ENCODE results near the gene TCIRG1.

DNA sequence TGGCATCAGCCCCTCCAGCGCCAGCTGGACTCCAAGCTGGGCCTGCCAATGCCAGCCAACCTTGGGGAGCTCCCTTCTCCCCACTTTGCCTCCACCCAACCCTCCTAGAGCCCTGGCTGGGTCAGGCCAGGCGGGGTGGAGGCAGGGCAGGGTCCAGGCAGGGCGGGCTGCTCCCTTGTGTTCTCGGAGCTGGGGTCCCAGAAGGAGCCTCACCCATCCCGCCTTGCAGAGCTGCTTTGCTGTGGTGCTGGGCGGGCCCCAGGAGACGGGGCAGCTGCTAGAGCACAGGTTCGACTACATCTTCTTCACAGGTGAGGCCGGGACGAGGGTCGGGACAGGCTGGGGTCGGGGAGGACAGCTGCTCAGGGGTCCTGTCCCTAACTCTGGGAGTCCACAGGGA is 19.3 kb upstream of the TCIRG1 start:
- TF ChIP-seq, protein P1, sequence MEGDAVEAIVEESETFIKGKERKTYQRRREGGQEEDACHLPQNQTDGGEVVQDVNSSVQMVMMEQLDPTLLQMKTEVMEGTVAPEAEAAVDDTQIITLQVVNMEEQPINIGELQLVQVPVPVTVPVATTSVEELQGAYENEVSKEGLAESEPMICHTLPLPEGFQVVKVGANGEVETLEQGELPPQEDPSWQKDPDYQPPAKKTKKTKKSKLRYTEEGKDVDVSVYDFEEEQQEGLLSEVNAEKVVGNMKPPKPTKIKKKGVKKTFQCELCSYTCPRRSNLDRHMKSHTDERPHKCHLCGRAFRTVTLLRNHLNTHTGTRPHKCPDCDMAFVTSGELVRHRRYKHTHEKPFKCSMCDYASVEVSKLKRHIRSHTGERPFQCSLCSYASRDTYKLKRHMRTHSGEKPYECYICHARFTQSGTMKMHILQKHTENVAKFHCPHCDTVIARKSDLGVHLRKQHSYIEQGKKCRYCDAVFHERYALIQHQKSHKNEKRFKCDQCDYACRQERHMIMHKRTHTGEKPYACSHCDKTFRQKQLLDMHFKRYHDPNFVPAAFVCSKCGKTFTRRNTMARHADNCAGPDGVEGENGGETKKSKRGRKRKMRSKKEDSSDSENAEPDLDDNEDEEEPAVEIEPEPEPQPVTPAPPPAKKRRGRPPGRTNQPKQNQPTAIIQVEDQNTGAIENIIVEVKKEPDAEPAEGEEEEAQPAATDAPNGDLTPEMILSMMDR (conservative IDR thresholded peaks at IDR 0.05; ENCODE audit: low read length) = no peak
- TF ChIP-seq EZH2phosphoT487 (IDR thresholded peaks at IDR 0.05; ENCODE audit: borderline replicate concordance) = no peak
